A549 (cell line): ENCODE measurements around the gene CDK11B.

Experiments used
- CBX2 ChIP-seq: fragments of 200-600 bp; sonication (generic); IDR thresholded peaks from 2 replicates; pipeline ENCODE4 v1.6.1; 2016; ENCODE audit warnings: low read depth, mild to moderate bottlenecking, borderline replicate concordance
- CTCF ChIP-seq: fragments of >200 bp; sonication (Bioruptor Twin); formaldehyde crosslinking; IDR thresholded peaks from 3 replicates; pipeline ENCODE4 v1.5.1; 2016
- ELK1 ChIP-seq: fragments of 150-350 bp; IDR thresholded peaks from 2 replicates; pipeline ENCODE4 v1.6.1; 2014; ENCODE audit warnings: low read depth, mild to moderate bottlenecking, low read length
- KDM1A ChIP-seq: fragments of 200-600 bp; sonication (generic); IDR thresholded peaks from 2 replicates; pipeline ENCODE4 v1.6.1; 2016; ENCODE audit warnings: low read depth, mild to moderate bottlenecking
- MAFK ChIP-seq: fragments of 450-650 bp; IDR thresholded peaks from 2 replicates; pipeline ENCODE4 v1.6.1; 2014; ENCODE audit not compliant: partially characterized antibody

- no peak for TF ChIP-seq ELK1
- no peak for TF ChIP-seq CBX2
- TF ChIP-seq CTCF, result no peak
- no peak for TF ChIP-seq MAFK
- no peak for TF ChIP-seq KDM1A
Observed at GRCh38 chr1:1617516-1617915, 41.3 kb downstream of the CDK11B start.
